ENCODE measurements around the gene CARD16.

DNA sequence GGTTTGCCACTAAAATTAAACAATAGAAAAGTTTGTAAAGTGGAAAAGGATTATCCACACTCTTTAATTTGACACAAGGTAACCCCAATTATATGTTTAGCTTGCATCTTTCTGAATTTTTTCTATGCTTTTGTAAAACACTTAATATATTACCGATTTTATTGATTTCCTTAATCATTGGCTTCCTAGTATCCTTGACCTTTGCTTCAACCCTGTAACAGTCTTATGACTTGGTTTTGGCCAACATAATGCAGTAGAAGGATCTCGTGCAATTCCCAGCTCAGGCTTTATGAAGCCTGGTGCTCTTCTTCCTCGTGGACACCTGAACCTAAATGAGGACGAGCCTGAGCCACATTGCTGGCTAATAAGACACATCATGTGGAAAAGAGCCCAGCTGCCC lies 53.1 kb downstream of the CARD16 start:
- TF ChIP-seq, protein P1, sequence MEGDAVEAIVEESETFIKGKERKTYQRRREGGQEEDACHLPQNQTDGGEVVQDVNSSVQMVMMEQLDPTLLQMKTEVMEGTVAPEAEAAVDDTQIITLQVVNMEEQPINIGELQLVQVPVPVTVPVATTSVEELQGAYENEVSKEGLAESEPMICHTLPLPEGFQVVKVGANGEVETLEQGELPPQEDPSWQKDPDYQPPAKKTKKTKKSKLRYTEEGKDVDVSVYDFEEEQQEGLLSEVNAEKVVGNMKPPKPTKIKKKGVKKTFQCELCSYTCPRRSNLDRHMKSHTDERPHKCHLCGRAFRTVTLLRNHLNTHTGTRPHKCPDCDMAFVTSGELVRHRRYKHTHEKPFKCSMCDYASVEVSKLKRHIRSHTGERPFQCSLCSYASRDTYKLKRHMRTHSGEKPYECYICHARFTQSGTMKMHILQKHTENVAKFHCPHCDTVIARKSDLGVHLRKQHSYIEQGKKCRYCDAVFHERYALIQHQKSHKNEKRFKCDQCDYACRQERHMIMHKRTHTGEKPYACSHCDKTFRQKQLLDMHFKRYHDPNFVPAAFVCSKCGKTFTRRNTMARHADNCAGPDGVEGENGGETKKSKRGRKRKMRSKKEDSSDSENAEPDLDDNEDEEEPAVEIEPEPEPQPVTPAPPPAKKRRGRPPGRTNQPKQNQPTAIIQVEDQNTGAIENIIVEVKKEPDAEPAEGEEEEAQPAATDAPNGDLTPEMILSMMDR (IDR thresholded peaks at IDR 0.05) = no peak
- TF ChIP-seq FOXM1 (IDR thresholded peaks at IDR 0.05; ENCODE audit: low read depth) (no peak), MXI1 (IDR thresholded peaks at IDR 0.05; ENCODE audit: low read depth, low read length) (no peak), ELF1 (IDR thresholded peaks at IDR 0.05) (no peak), POLR2AphosphoS5 (IDR thresholded peaks at IDR 0.05; ENCODE audit: low read depth, low read length) (no peak), FOXJ3 (CRISPR knock-in tag; IDR thresholded peaks at IDR 0.05) (no peak), EZH2phosphoT487 (IDR thresholded peaks at IDR 0.05; ENCODE audit: borderline replicate concordance, low read depth) (no peak)
- TF ChIP-seq, protein P2, sequence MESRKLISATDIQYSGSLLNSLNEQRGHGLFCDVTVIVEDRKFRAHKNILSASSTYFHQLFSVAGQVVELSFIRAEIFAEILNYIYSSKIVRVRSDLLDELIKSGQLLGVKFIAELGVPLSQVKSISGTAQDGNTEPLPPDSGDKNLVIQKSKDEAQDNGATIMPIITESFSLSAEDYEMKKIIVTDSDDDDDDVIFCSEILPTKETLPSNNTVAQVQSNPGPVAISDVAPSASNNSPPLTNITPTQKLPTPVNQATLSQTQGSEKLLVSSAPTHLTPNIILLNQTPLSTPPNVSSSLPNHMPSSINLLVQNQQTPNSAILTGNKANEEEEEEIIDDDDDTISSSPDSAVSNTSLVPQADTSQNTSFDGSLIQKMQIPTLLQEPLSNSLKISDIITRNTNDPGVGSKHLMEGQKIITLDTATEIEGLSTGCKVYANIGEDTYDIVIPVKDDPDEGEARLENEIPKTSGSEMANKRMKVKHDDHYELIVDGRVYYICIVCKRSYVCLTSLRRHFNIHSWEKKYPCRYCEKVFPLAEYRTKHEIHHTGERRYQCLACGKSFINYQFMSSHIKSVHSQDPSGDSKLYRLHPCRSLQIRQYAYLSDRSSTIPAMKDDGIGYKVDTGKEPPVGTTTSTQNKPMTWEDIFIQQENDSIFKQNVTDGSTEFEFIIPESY (IDR thresholded peaks at IDR 0.05; ENCODE audit: borderline replicate concordance, low read depth) = no peak
- TF ChIP-seq, protein P3, sequence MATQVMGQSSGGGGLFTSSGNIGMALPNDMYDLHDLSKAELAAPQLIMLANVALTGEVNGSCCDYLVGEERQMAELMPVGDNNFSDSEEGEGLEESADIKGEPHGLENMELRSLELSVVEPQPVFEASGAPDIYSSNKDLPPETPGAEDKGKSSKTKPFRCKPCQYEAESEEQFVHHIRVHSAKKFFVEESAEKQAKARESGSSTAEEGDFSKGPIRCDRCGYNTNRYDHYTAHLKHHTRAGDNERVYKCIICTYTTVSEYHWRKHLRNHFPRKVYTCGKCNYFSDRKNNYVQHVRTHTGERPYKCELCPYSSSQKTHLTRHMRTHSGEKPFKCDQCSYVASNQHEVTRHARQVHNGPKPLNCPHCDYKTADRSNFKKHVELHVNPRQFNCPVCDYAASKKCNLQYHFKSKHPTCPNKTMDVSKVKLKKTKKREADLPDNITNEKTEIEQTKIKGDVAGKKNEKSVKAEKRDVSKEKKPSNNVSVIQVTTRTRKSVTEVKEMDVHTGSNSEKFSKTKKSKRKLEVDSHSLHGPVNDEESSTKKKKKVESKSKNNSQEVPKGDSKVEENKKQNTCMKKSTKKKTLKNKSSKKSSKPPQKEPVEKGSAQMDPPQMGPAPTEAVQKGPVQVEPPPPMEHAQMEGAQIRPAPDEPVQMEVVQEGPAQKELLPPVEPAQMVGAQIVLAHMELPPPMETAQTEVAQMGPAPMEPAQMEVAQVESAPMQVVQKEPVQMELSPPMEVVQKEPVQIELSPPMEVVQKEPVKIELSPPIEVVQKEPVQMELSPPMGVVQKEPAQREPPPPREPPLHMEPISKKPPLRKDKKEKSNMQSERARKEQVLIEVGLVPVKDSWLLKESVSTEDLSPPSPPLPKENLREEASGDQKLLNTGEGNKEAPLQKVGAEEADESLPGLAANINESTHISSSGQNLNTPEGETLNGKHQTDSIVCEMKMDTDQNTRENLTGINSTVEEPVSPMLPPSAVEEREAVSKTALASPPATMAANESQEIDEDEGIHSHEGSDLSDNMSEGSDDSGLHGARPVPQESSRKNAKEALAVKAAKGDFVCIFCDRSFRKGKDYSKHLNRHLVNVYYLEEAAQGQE (IDR thresholded peaks at IDR 0.05; ENCODE audit: low read depth, low read length) = no peak
- TF ChIP-seq, protein P4, sequence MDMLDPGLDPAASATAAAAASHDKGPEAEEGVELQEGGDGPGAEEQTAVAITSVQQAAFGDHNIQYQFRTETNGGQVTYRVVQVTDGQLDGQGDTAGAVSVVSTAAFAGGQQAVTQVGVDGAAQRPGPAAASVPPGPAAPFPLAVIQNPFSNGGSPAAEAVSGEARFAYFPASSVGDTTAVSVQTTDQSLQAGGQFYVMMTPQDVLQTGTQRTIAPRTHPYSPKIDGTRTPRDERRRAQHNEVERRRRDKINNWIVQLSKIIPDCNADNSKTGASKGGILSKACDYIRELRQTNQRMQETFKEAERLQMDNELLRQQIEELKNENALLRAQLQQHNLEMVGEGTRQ (IDR thresholded peaks at IDR 0.05; ENCODE audit: borderline replicate concordance, low read depth, low read length) = no peak
- TF ChIP-seq, protein P5, sequence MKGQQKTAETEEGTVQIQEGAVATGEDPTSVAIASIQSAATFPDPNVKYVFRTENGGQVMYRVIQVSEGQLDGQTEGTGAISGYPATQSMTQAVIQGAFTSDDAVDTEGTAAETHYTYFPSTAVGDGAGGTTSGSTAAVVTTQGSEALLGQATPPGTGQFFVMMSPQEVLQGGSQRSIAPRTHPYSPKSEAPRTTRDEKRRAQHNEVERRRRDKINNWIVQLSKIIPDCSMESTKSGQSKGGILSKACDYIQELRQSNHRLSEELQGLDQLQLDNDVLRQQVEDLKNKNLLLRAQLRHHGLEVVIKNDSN (IDR thresholded peaks at IDR 0.05; ENCODE audit: borderline replicate concordance, low read depth) = no peak

Data from SK-N-SH (cell line).